H9 (cell line): ENCODE measurements around the gene BCL6. TPM values are rescaled to one million over a fixed set of nuclear protein-coding genes. Genes with fewer than 3 reads are reported as not detected.

Experiments
- DNase-seq: peaks from one replicate; pipeline ENCODE4 v3.0.0-alpha.2; 2017
- H2AFZ ChIP-seq: one replicate; pipeline ENCODE4 v1.6.1; 2013; ENCODE audit warnings: mild to moderate bottlenecking, low read length, control low read depth, moderate library complexity
- H2AK5ac ChIP-seq: 2 replicates; pipeline ENCODE4 v1.6.1; 2013; ENCODE audit warnings: low read length, control low read depth, mixed read lengths; ENCODE audit not compliant: insufficient read length
- H2BK120ac ChIP-seq: one replicate; pipeline ENCODE4 v1.6.1; 2013; ENCODE audit warnings: low read depth, mild to moderate bottlenecking, low read length, control low read depth, inconsistent platforms; ENCODE audit not compliant: poor library complexity, severe bottlenecking
- H2BK12ac ChIP-seq: 2 replicates; pipeline ENCODE4 v1.6.1; 2013; ENCODE audit warnings: low read length, control low read depth, mixed read lengths, low read depth; ENCODE audit not compliant: insufficient read length
- H2BK15ac ChIP-seq: 2 replicates; pipeline ENCODE4 v1.6.1; 2013; ENCODE audit warnings: low read depth, low read length, control low read depth
- H2BK20ac ChIP-seq: one replicate; pipeline ENCODE4 v1.6.1; 2013; ENCODE audit warnings: low read depth, mild to moderate bottlenecking, low read length, control low read depth, inconsistent platforms; ENCODE audit not compliant: poor library complexity, severe bottlenecking
- H2BK5ac ChIP-seq: 2 replicates; pipeline ENCODE4 v1.6.1; 2013; ENCODE audit warnings: low read length, control low read depth, mixed read lengths; ENCODE audit not compliant: insufficient read length
- H3K14ac ChIP-seq: 2 replicates; pipeline ENCODE4 v1.6.1; 2013; ENCODE audit warnings: low read length, control low read depth; ENCODE audit not compliant: insufficient read depth
- H3K18ac ChIP-seq: 2 replicates; pipeline ENCODE4 v1.6.1; 2013; ENCODE audit warnings: low read depth, mild to moderate bottlenecking, mixed read lengths, low read length, control low read depth; ENCODE audit not compliant: insufficient read length
- H3K23ac ChIP-seq: 2 replicates; pipeline ENCODE4 v1.6.1; 2013; ENCODE audit warnings: low read length, control low read depth, mixed read lengths, low read depth; ENCODE audit not compliant: insufficient read length
- H3K23me2 ChIP-seq: 2 replicates; pipeline ENCODE4 v1.6.1; 2013; ENCODE audit warnings: low read depth, mild to moderate bottlenecking, mixed read lengths, low read length, control low read depth; ENCODE audit not compliant: insufficient read length, poor library complexity, severe bottlenecking
- H3K27ac ChIP-seq: 2 replicates; pipeline ENCODE4 v1.5.1; 2013; ENCODE audit warnings: low read length, control low read depth, mixed read lengths, low read depth; ENCODE audit not compliant: insufficient read length
- H3K27me3 ChIP-seq: 2 replicates; pipeline ENCODE4 v1.6.1; 2013; ENCODE audit warnings: low read length, control low read depth, inconsistent platforms; ENCODE audit not compliant: insufficient read depth
- H3K4ac ChIP-seq: 2 replicates; pipeline ENCODE4 v1.6.1; 2013; ENCODE audit warnings: low read depth, mild to moderate bottlenecking, control low read depth, inconsistent platforms, low read length, moderate library complexity
- H3K4me1 ChIP-seq: 2 replicates; pipeline ENCODE4 v1.6.1; 2013; ENCODE audit warnings: low read length, control low read depth, inconsistent platforms; ENCODE audit not compliant: insufficient read depth
- H3K4me2 ChIP-seq: 2 replicates; pipeline ENCODE4 v1.6.1; 2013; ENCODE audit warnings: low read length, control low read depth, mixed read lengths; ENCODE audit not compliant: insufficient read length, insufficient read depth
- H3K56ac ChIP-seq: 2 replicates; pipeline ENCODE4 v1.6.1; 2013; ENCODE audit warnings: low read depth, mild to moderate bottlenecking, mixed read lengths, low read length, control low read depth; ENCODE audit not compliant: insufficient read length
- H3K79me1 ChIP-seq: 2 replicates; pipeline ENCODE4 v1.6.1; 2013; ENCODE audit warnings: low read depth, mild to moderate bottlenecking, moderate library complexity, low read length, control low read depth, inconsistent platforms; ENCODE audit not compliant: insufficient read depth, poor library complexity, severe bottlenecking
- H3K79me2 ChIP-seq: 2 replicates; pipeline ENCODE4 v1.6.1; 2013; ENCODE audit warnings: low read length, control low read depth, inconsistent platforms; ENCODE audit not compliant: insufficient read depth
- H3K9ac ChIP-seq: 2 replicates; pipeline ENCODE4 v1.6.1; 2013; ENCODE audit warnings: low read length, control low read depth, mixed read lengths; ENCODE audit not compliant: insufficient read length; ENCODE audit errors: extremely low read depth
- H3K9me3 ChIP-seq: one replicate; pipeline ENCODE4 v1.6.1; 2013; ENCODE audit warnings: low read depth, low read length, inconsistent platforms; ENCODE audit not compliant: control insufficient read depth
- H3T11ph ChIP-seq: one replicate; pipeline ENCODE4 v1.6.1; 2013; ENCODE audit warnings: mild to moderate bottlenecking, low read length, control low read depth, inconsistent platforms
- H4K20me1 ChIP-seq: one replicate; pipeline ENCODE4 v1.6.1; 2013; ENCODE audit not compliant: control insufficient read depth, insufficient read length, insufficient read depth
- H4K5ac ChIP-seq: 2 replicates; pipeline ENCODE4 v1.6.1; 2013; ENCODE audit warnings: low read depth, mild to moderate bottlenecking, mixed read lengths, low read length, control low read depth; ENCODE audit not compliant: insufficient read length
- H4K8ac ChIP-seq: replicated peaks from 2 replicates; pipeline ENCODE4 v1.6.1; 2013; ENCODE audit warnings: low read length, control low read depth, mixed read lengths, low read depth; ENCODE audit not compliant: insufficient read length
- H4K91ac ChIP-seq: 2 replicates; pipeline ENCODE4 v1.6.1; 2013; ENCODE audit warnings: low read depth, mild to moderate bottlenecking, moderate library complexity, mixed read lengths, low read length, control low read depth; ENCODE audit not compliant: insufficient read length
- H3K27ac Mint-ChIP-seq, 3 experiments: 2 replicates in 2 of 3; 3 replicates in 1 of 3; pipeline ENCODE4 v1.8.0; 2020 to 2021; ENCODE audit warnings: mixed read lengths in 3 of 3, mild to moderate bottlenecking in 1 of 3, moderate library complexity in 1 of 3
- H3K27me3 Mint-ChIP-seq: 2 replicates; pipeline ENCODE4 v1.8.0; 2021; ENCODE audit warnings: low read depth, mild to moderate bottlenecking, moderate library complexity, mixed read lengths
- H3K36me3 Mint-ChIP-seq, 3 experiments: 2 replicates in 2 of 3; 3 replicates in 1 of 3; pipeline ENCODE4 v1.8.0; 2020 to 2021; ENCODE audit warnings: low read depth in 3 of 3, mixed read lengths in 3 of 3; ENCODE audit not compliant: insufficient read depth in 1 of 3
- H3K4me1 Mint-ChIP-seq, 2 experiments: 2 replicates each; pipeline ENCODE4 v1.8.0; 2020; ENCODE audit warnings: mixed read lengths in 2 of 2
- H3K4me3 Mint-ChIP-seq, 2 experiments: 2 replicates in 1 of 2; 3 replicates in 1 of 2; pipeline ENCODE4 v1.8.0; 2020 to 2021; ENCODE audit warnings: mild to moderate bottlenecking in 2 of 2, mixed read lengths in 2 of 2, moderate library complexity in 1 of 2
- H3K9me3 Mint-ChIP-seq, 2 experiments: 2 replicates in 1 of 2; 3 replicates in 1 of 2; pipeline ENCODE4 v1.8.0; 2020; ENCODE audit warnings: mild to moderate bottlenecking in 2 of 2, mixed read lengths in 2 of 2, moderate library complexity in 1 of 2
- WGBS: extraction: QIAGEN DNeasy Blood & Tissue Kit; methylation state at CpG from one replicate; pipeline ENCODE4 v1.1.7; 2013; ENCODE audit warnings: missing lambda C conversion rate, low lambda C conversion rate, mixed read lengths; ENCODE audit not compliant: insufficient read length; ENCODE audit errors: extremely low coverage; 5-methylcytosine and 5-hydroxymethylcytosine counted together
- total RNA-seq: library from RNA; stranded (reverse); gene quantifications from 2 replicates; pipeline ENCODE4 v1.2.1, GENCODE V29; 2021
- TF ChIP-seq, protein P1 (sequence below): fragments of 200-600 bp; sonication (generic); conservative IDR thresholded peaks from 3 replicates; pipeline ENCODE4 v1.8.0; 2021; ENCODE audit warnings: antibody characterized with exemption, mild to moderate bottlenecking

The BCL6 gene
- total RNA-seq, 1 experiment from 2014 or later = 3.4 TPM

DNA sequence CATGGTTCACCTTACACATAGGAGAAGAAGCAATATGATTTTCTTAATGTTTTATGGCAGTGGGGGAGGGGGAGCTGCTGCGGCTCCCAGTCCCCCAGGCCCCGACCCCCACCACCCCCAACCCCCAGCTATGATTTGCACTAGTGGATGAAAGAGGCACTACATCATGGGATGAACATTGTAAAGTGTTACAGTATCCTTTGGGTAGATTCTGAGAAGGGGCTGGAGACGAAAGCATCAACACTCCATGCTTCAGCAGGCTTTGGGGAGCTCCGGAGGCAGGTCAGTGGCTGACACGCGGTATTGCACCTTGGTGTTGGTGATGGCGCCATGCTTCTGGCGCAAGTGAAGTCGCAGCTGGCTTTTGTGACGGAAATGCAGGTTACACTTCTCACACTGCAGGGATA is 23.1 kb downstream of the BCL6 start:
- Histone ChIP-seq H3K9ac (no peak overlapping the region), H2BK15ac (no peak overlapping the region), H4K91ac (no peak overlapping the region), H3K56ac (no peak overlapping the region), H4K8ac (no peak overlapping the region), H3K27ac (no peak overlapping the region), H4K20me1 (no peaks in the 10 kb centered on the region), H3T11ph (no peak overlapping the region), H3K9me3 (no peaks in the 10 kb centered on the region), H3K4ac (no peak overlapping the region), H2BK12ac (no peak overlapping the region), H3K79me2 (no peaks in the 10 kb centered on the region), H4K5ac (no peak overlapping the region), H3K23ac (no peak overlapping the region), H3K4me2 (no peak overlapping the region), H3K4me1 (no peaks in the 10 kb centered on the region), H3K23me2 (no peaks in the 10 kb centered on the region), H2BK20ac (no peak overlapping the region), H3K79me1 (no peaks in the 10 kb centered on the region), H3K27me3 (no peaks in the 10 kb centered on the region), H3K14ac (no peak overlapping the region), H2AFZ (no peak overlapping the region), H2AK5ac (no peak overlapping the region), H2BK5ac (no peak overlapping the region), H2BK120ac (no peak overlapping the region), H3K18ac (no peak overlapping the region)
- peak; percentile 55 for DNase-seq
- H3K27ac Mint-ChIP-seq = no peak overlapping the region
- no peaks in the 10 kb centered on the region for H3K27me3 Mint-ChIP-seq
- no peaks in the 10 kb centered on the region; a peak in 2 of 5 replicates for H3K9me3 Mint-ChIP-seq
- H3K36me3 Mint-ChIP-seq = peaks cover 3 to 63% (median 51%) of the 10 kb centered on the region in 3 experiments; a peak in 6 of 7 replicates
- TF ChIP-seq, protein P1, sequence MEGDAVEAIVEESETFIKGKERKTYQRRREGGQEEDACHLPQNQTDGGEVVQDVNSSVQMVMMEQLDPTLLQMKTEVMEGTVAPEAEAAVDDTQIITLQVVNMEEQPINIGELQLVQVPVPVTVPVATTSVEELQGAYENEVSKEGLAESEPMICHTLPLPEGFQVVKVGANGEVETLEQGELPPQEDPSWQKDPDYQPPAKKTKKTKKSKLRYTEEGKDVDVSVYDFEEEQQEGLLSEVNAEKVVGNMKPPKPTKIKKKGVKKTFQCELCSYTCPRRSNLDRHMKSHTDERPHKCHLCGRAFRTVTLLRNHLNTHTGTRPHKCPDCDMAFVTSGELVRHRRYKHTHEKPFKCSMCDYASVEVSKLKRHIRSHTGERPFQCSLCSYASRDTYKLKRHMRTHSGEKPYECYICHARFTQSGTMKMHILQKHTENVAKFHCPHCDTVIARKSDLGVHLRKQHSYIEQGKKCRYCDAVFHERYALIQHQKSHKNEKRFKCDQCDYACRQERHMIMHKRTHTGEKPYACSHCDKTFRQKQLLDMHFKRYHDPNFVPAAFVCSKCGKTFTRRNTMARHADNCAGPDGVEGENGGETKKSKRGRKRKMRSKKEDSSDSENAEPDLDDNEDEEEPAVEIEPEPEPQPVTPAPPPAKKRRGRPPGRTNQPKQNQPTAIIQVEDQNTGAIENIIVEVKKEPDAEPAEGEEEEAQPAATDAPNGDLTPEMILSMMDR = peak; percentile 58
- WGBS = no CpG with 5 or more reads among the region's 10 CpGs
- no peak overlapping the region for H3K4me3 Mint-ChIP-seq
- H3K4me1 Mint-ChIP-seq = peaks cover 20 to 26% of the 10 kb centered on the region in 2 experiments
